Stimulated activated CD4-positive, alpha-beta T cell treated with anti-CD3 and anti-CD28 coated beads, Interleukin-1b, Interleukin-23, amount 100 ng/mL, for 48 hours (primary cell): ENCODE measurements around the gene FRY.

Source experiments
- DNase-seq: peaks from one replicate; pipeline ENCODE4 v3.0.0-alpha.2; 2020

FRY gene

DNA sequence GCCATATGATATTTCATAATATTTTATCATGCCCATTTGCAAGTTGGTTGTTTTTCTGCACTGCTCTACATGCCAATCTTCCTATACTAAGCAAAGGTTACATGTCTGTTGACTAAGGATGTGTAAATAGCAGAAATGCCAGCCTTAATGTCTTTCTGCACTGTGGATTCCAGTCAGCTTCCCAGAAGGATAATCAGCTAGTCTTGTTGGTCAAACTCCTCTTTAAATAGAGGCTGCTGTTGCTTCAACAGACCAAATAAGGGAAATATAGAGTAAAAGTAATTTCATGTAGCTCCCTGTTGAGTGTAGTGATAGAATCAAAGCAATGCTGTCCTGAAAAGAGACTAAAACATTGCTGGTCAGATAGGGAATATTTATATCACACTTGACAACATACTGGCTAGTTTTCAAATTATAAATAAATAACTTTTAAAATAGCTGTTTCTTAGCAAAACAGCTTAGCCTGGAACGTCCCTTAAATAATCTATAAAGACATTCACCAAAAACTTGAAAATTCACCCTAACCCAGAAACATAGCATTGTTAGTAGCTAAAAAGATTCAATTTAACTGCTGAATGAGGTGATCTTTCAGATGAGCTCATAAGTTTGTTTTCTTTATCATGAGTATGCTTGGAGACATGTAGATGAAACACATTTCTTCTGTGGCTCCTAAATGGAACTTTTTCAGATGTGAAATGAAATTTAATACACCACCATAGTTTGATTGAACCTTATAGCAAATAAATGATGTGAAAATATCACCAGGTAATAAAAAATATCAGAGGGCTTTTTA, 56.6 kb downstream of the FRY start:
- no peak for DNase-seq

- DNase-seq: no peak
Measured at GRCh38 chr13:32092496-32092895, 60.9 kb downstream of the FRY start.

GRCh38 chr13:32093006-32093405, 61.4 kb downstream of the FRY start:
- no peak for DNase-seq

- no peak for DNase-seq
Measured at GRCh38 chr13:32098272-32098671, 66.7 kb downstream of the FRY start.

DNA sequence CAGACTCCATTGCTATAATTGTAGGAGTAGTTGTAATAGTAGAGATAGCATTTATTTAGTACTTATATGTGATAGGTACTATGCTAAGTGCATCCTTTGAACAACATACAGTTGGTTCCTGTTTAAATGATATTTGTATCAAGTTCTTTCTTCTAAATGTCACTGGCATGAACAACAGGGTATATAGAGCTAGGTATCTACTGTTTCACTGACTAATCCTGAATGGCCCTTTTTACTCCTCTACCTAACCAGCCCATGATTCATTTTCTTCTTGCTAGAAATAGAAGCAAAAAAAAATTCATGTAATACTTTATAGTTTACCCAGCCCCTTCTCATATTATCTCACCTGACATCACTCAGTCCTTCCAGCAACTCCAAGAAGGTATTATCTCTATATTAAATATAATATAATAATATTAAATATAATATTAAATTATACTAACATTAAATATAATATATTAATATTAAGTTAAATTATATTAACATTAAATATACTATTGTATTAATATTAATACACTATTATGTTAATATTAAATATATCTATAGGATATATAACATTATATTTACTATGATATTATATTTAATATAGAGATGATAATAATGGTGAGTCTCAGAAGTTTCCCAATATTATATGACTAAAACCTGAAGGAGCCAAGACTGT, 74.2 kb downstream of the FRY start:
- no peak for DNase-seq

DNA sequence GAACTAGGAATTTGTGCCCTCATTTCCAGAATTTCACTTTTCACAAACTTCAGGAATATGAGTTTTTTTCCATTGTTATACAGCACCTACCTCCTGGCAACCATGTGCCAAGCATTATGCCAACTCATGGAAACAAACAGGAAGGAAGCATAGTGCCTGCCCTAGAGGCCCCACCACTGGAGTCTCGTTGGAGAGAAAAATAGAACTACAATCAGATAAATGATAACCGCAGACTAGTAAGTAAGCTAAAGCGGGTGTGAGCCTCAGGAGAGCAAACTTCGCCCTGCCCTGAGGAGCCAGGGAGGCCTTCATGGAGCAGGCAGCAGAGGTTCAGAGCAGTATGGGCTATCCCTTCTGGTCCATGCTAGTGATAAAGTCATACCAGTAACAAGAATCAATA, 75.9 kb downstream of the FRY start:
- no peak for DNase-seq

GRCh38 chr13:32107973-32108372, 76.4 kb downstream of the FRY start:
- no peak for DNase-seq

DNA sequence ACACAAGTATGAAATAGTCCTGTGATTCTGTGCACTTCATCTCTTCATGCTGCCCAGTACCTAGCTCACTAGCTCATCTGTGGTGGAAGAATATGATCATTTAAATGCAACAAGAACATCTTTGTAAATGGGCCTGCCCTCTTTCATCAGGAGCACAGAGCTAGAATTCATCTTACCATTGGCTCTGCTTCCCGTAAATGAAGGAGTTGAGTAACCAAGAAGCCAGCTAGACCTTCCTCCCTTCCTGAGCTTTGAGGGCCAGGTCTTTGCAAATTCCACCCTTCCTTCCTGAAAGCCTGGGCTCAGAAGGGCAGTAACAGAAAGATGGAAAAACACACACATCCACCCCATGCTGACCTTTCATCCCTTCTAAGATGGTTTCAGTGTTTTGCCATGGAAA, 82.0 kb downstream of the FRY start:
- no peak for DNase-seq

- DNase-seq: no peak
Measured at GRCh38 chr13:32114284-32114950, 82.8 kb downstream of the FRY start.

GRCh38 chr13:32115066-32115465, 83.5 kb downstream of the FRY start:
- no peak for DNase-seq

GRCh38 chr13:32116210-32116609, 84.6 kb downstream of the FRY start:
- DNase-seq: no peak

DNA sequence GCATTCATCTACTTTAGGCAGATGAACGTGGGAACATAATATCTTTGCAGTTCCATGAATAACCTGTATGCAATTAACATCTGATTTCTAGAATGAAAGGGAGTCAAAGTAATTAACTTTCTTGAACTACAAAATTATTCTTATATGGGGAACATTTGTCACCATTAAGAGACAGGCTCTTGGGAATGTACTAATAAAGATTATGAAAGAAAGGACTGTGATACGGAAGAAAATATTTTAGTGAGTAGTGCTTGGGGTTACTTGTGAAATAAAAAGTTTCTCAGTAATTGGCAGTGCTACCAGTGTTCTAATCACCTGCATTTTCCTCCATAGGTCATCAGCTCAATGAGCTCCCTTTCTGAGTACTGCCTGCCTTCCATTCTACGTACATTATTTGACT, 85.4 kb downstream of the FRY start:
- DNase-seq: no peak

DNA sequence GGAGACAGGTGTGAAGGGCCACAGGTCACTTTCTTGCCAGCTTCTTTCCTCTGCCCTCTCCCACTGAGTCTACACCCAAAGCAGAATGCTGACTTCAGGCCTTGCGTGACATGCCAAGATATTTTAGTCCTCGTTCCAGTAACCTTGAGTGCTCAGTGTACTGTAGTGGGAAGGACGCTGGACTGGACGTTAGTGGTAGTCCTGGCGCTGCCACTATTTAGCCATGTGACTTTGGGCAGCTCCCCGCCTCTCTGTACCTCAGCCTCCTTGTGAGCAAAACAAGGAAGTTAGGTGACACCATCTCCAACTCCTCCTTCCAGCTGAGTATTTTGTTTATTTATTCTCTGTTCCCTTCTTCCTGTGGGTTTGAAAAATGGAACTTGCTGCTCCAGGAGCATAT, 86.1 kb downstream of the FRY start:
- DNase-seq: no peak

DNA sequence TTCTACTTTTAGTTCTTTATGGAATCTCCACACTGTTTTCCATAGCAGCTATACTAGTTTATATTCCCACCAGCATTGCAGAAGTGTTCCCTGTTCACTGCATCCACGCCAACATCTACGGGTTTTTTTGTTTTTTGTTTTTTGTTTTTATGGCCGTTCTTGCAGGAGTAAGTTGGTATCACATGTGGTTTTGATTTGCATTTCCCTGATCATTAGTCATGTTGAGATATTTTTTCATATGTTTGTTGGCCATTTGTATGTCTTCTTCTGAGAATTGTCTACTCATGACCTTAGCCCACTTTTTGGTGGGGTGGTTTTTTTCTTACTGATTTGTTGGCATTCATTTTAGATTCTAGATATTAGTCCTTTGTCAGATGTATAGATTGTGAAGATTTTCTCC, 89.7 kb downstream of the FRY start:
- no peak for DNase-seq

DNA sequence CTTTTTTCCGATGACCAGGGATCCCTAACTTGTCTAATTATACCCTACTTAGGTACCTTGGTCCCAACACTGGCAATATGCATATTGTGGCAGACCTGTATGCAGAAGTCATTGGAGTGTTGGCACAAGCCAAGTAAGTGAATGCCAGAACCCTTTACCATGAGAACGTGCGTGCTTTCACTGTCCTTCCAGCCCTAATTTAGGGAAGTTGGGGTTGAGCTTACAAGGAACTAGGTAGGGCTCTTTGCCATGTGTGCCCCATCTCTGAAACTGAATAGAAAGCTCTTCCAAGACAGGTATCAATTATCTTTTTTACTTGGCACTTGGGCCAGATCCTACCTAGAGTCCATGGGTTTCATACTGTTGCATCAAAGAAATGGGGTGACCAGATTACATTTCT, 93.2 kb downstream of the FRY start:
- no peak for DNase-seq

DNA sequence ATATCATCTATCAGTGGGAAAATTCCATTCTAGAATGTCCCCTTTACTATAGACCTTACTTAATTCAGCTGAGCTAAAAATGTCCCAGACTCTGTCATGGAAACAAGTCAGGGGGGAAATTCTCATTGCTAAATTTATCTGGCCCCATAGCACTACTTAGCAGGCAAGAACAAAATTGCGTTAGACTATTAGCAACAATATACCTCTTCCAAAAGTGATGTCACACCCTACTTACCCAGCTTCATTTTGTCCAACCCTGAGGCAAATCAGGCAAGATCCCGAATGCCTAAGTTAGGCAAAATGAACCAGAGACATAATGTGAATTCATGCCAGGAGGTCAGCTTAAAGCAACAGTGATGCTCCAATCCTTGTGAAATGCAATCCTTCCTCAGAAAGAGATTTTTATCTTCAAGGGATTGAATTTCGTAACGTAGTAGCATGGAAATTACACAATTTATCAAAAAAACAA, 93.7 kb downstream of the FRY start:
- no peak for DNase-seq

- no peak for DNase-seq
Measured at GRCh38 chr13:32125751-32126150, 94.2 kb downstream of the FRY start.

GRCh38 chr13:32126278-32126677, 94.7 kb downstream of the FRY start:
- no peak for DNase-seq

DNA sequence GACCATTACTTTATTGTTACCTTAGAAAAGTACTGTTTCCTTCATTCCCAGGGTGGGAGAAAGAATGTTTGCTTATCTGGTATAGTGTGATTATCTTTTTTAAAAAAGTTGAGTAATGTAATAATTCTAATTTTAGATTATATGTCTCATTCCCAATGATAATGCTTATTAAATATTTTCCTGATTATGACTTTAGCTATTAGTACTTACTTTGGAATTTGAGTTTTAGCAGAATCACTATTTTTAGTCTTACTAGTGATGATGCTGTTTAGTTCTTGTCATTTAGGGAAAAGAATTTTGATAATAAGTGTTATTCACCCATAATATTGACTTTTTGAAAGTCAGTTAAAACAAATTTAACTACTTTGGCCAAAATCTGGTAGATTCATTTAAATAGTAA, 95.2 kb downstream of the FRY start:
- DNase-seq: no peak

- no peak for DNase-seq
Measured at GRCh38 chr13:32127691-32128090, 96.1 kb downstream of the FRY start.

DNA sequence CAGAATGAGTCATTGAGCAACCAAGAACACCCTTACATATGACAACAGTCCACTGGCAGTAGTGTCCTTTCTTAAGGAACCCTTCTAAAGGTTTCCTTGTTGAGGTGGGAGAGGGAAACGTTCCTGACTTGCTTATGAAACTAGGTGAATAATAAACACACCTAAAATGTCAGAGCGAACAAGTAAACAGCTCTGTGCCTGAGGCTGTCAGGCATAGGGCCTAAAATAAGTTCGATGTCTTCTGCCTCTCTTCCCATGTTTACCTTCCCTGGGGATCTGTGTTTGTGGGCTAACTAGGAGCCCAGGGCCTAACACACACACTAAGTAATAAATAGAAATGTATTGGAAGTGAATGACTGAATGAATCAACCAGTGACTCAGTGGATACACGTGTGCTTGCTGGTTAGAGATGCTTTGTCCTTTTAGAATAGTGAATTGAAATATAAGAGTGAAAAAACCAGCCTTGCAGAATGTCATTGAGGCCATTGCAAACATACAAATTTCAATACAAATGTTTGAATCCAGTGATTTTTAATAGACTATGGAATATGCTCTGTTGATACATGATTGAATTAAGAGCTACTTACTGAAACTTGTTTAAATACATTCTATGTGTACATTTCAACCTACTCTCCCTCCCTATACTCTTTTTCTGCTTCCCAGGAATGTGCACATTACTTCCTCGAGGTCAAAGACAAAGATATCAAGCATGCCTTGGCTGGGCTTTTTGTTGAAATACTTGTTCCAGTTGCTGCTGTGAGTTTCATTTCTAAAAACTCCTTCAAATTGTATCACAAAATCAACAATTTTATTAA, 102.9 kb downstream of the FRY start:
- DNase-seq: no peak

- DNase-seq: no peak
Measured at GRCh38 chr13:32135056-32135390, 103.4 kb downstream of the FRY start.

DNA sequence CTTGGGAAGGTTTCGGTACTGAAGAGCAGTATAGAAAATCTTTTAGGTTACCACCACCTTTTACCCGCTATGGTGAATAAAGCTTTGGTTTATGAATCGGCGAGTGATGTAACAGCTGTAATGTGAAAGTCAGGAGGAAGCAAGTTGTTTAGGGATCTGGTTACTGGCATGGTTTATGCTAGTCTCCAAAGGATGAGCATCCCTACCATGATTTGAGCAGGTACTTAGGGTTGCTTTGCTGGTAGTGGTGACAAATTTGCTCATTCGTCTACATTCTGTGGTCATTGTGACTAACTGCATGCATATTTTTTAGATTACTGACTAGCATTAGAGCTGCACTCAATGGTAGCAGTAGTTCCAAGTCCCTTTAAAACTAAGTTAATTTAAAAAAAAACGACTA, 104.1 kb downstream of the FRY start:
- DNase-seq: no peak
